ENCODE measurements around the gene MAT2B. TPM values are rescaled to one million over a fixed set of nuclear protein-coding genes. Genes with fewer than 3 reads are reported as not detected.

The MAT2B gene
- total RNA-seq, 1 experiment from 2014 or later = 55.7 TPM

- CTCF ChIA-PET = no interaction called here
- no peak overlapping the region for H3K27ac Mint-ChIP-seq
- H3K4me3 Mint-ChIP-seq = no peak overlapping the region
- POLR2A ChIA-PET = no interaction called here
- no peak for DNase-seq (ENCODE audit: low spot score)
- TF ChIP-seq CBFB (CRISPR knock-in tag; IDR thresholded peaks at IDR 0.05; ENCODE audit: low read depth) = no peak
- TF ChIP-seq, protein P1, sequence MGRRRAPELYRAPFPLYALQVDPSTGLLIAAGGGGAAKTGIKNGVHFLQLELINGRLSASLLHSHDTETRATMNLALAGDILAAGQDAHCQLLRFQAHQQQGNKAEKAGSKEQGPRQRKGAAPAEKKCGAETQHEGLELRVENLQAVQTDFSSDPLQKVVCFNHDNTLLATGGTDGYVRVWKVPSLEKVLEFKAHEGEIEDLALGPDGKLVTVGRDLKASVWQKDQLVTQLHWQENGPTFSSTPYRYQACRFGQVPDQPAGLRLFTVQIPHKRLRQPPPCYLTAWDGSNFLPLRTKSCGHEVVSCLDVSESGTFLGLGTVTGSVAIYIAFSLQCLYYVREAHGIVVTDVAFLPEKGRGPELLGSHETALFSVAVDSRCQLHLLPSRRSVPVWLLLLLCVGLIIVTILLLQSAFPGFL (CRISPR knock-in tag; IDR thresholded peaks at IDR 0.05; ENCODE audit: borderline replicate concordance) = no peak
- TF ChIP-seq, protein P2, sequence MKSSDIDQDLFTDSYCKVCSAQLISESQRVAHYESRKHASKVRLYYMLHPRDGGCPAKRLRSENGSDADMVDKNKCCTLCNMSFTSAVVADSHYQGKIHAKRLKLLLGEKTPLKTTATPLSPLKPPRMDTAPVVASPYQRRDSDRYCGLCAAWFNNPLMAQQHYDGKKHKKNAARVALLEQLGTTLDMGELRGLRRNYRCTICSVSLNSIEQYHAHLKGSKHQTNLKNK (CRISPR knock-in tag; IDR thresholded peaks at IDR 0.05) = no peak
- peaks cover 3% of the 10 kb centered on the region for H3K36me3 Mint-ChIP-seq
- ATAC-seq = no peak
- peaks cover 9% of the 10 kb centered on the region for H3K9me3 Mint-ChIP-seq
- H3K27me3 Mint-ChIP-seq (ENCODE audit: low read depth) = no peaks in the 10 kb centered on the region
- H3K4me1 Mint-ChIP-seq = peaks cover 12% of the 10 kb centered on the region
These were observed 47.1 kb downstream of the MAT2B start for GRCh38 chr5:163552536-163552935.

- ChIA-PET CTCF (no interaction called here), POLR2A (no interaction called here)
These were observed 55.9 kb downstream of the MAT2B start for GRCh38 chr5:163561339-163561738.

GRCh38 chr5:163562071-163562470 lies 56.7 kb downstream of the MAT2B start:
- Mint-ChIP-seq H3K27ac (no peak overlapping the region), H3K4me3 (no peak overlapping the region), H3K4me1 (peaks cover 52% of the 10 kb centered on the region), H3K9me3 (peaks cover 3% of the 10 kb centered on the region; the same call in 1 of the 2 replicates), H3K27me3 (ENCODE audit: low read depth) (peaks cover 14% of the 10 kb centered on the region), H3K36me3 (no peaks in the 10 kb centered on the region)
- CTCF ChIA-PET = interaction anchor here (1.3 kb wide), 1 partner anchor 942 kb away, joined by 3 read pairs; no protein-coding TSS in a partner anchor
- TF ChIP-seq ARID4B (CRISPR knock-in tag; IDR thresholded peaks at IDR 0.05; ENCODE audit: borderline replicate concordance) (no peak), MYBL2 (CRISPR knock-in tag; IDR thresholded peaks at IDR 0.05) (no peak), ZNF423 (CRISPR knock-in tag; IDR thresholded peaks at IDR 0.05) (no peak), ZNF138 (CRISPR knock-in tag; conservative IDR thresholded peaks at IDR 0.05) (no peak), CREB1 (CRISPR knock-in tag; IDR thresholded peaks at IDR 0.05) (no peak), ZNF671 (CRISPR knock-in tag; IDR thresholded peaks at IDR 0.05) (no peak), ETV6 (CRISPR knock-in tag; IDR thresholded peaks at IDR 0.05) (no peak), FOXK1 (CRISPR knock-in tag; IDR thresholded peaks at IDR 0.05) (no peak), ZBTB21 (CRISPR knock-in tag; IDR thresholded peaks at IDR 0.05; ENCODE audit: borderline replicate concordance) (no peak), SP1 (CRISPR knock-in tag; conservative IDR thresholded peaks at IDR 0.05) (no peak), ZNF396 (CRISPR knock-in tag; IDR thresholded peaks at IDR 0.05; ENCODE audit: borderline replicate concordance) (no peak), GABPB1 (CRISPR knock-in tag; IDR thresholded peaks at IDR 0.05) (no peak), ZNF121 (CRISPR knock-in tag; IDR thresholded peaks at IDR 0.05) (no peak), ZNF425 (CRISPR knock-in tag; conservative IDR thresholded peaks at IDR 0.05) (no peak), TEAD1 (CRISPR knock-in tag; IDR thresholded peaks at IDR 0.05) (no peak)
- TF ChIP-seq, protein P3, sequence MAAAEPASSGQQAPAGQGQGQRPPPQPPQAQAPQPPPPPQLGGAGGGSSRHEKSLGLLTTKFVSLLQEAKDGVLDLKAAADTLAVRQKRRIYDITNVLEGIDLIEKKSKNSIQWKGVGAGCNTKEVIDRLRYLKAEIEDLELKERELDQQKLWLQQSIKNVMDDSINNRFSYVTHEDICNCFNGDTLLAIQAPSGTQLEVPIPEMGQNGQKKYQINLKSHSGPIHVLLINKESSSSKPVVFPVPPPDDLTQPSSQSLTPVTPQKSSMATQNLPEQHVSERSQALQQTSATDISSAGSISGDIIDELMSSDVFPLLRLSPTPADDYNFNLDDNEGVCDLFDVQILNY (CRISPR knock-in tag; IDR thresholded peaks at IDR 0.05) = no peak
- no peak for ATAC-seq
- DNase-seq (ENCODE audit: low spot score) = no peak
- POLR2A ChIA-PET = no interaction called here

More at GRCh38 chr5:163561339-163561738, 55.9 kb downstream of the MAT2B start:
- Mint-ChIP-seq H3K4me3 (no peak overlapping the region), H3K4me1 (peaks cover 45% of the 10 kb centered on the region), H3K27me3 (ENCODE audit: low read depth) (peaks cover 8% of the 10 kb centered on the region), H3K9me3 (peaks cover 7% of the 10 kb centered on the region), H3K27ac (no peak overlapping the region), H3K36me3 (peaks cover 3% of the 10 kb centered on the region)
- TF ChIP-seq MXD4 (CRISPR knock-in tag; IDR thresholded peaks at IDR 0.05; ENCODE audit: borderline replicate concordance) (no peak), ZNF121 (CRISPR knock-in tag; IDR thresholded peaks at IDR 0.05) (no peak)
- TF ChIP-seq, protein P4, sequence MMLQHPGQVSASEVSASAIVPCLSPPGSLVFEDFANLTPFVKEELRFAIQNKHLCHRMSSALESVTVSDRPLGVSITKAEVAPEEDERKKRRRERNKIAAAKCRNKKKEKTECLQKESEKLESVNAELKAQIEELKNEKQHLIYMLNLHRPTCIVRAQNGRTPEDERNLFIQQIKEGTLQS (CRISPR knock-in tag; conservative IDR thresholded peaks at IDR 0.05) = no peak
- ATAC-seq (no peak), DNase-seq (ENCODE audit: low spot score) (no peak)
